T-cell (primary cell): Measurements from ENCODE around the gene DNAJB2. TPM values are rescaled to one million over a fixed set of nuclear protein-coding genes. Genes with fewer than 3 reads are reported as not detected.

Experiments used
- ATAC-seq, 4 experiments: fragments of 200-7000 bp in 3 of 4; fragments of 150-1000 bp in 1 of 4; cut with Tn5 transposase; replicated peaks in 1 of 4; 1 replicate in 3 of 4; 2 replicates in 1 of 4; pipeline ENCODE4 v1.10.0; 2021; ENCODE audit warnings: moderate library complexity in 3 of 4, mild to moderate bottlenecking in 2 of 4, moderate number of reproducible peaks in 1 of 4
- CTCF ChIA-PET, 2 donors: fragments of 300-600 bp; sonication (Branson Sonifier 250); formaldehyde crosslinking; loops; one replicate each; lab custom pipeline; 2022; ENCODE audit warnings: antibody characterized with exemption in 2 of 2; lab: Charles Lee
- POLR2A ChIA-PET, 2 donors: fragments of 300-600 bp; sonication (Branson Sonifier 250); formaldehyde crosslinking; loops; one replicate each; lab custom pipeline; 2022; ENCODE audit warnings: antibody characterized with exemption in 2 of 2; lab: Charles Lee
- DNase-seq, 35 experiments: peaks; one replicate each; pipeline versions ENCODE4 v3.0.0 to v3.0.0-alpha.2; 2013 to 2023
- H3K27ac ChIP-seq: one replicate; pipeline ENCODE4 v1.5.1; 2013; ENCODE audit warnings: low read length
- H3K27me3 ChIP-seq, 2 experiments: replicated peaks in 1 of 2; 1 replicate in 1 of 2; 2 replicates in 1 of 2; pipeline versions ENCODE4 v1.6.1 to v1.7.0; 2013; ENCODE audit warnings: low read length in 1 of 2, mixed read lengths in 1 of 2; ENCODE audit not compliant: control insufficient read depth in 2 of 2, insufficient read depth in 2 of 2; ENCODE audit errors: extremely low read depth in 1 of 2
- H3K36me3 ChIP-seq, 2 donors: 1 replicate in 1 of 2; 2 replicates in 1 of 2; pipeline versions ENCODE4 v1.6.1 to v1.7.0; 2013; ENCODE audit warnings: low read length in 1 of 2; ENCODE audit not compliant: control insufficient read depth in 2 of 2, insufficient read depth in 1 of 2; ENCODE audit errors: extremely low read depth in 1 of 2
- H3K4me1 ChIP-seq, 2 experiments: 1 replicate in 1 of 2; 2 replicates in 1 of 2; pipeline versions ENCODE4 v1.6.1 to v1.7.0; 2013; ENCODE audit warnings: low read length in 2 of 2, mixed read lengths in 1 of 2; ENCODE audit not compliant: insufficient read depth in 2 of 2, control insufficient read depth in 1 of 2; ENCODE audit errors: extremely low read depth in 1 of 2
- H3K4me3 ChIP-seq, 2 donors: 1 replicate in 1 of 2; 2 replicates in 1 of 2; pipeline versions ENCODE4 v1.5.1 to v1.7.0; 2013; ENCODE audit warnings: mild to moderate bottlenecking in 2 of 2, low read length in 1 of 2, moderate library complexity in 1 of 2; ENCODE audit not compliant: control insufficient read depth in 1 of 2; ENCODE audit errors: extremely low read depth in 1 of 2
- H3K9me3 ChIP-seq: 2 replicates; pipeline ENCODE4 v1.7.0; 2013
- H3K27ac Mint-ChIP-seq, 2 donors: one replicate each; pipeline ENCODE4 v1.8.0; 2020 to 2021; ENCODE audit warnings: mild to moderate bottlenecking in 2 of 2, mixed read lengths in 2 of 2
- H3K27me3 Mint-ChIP-seq, 2 donors: one replicate each; pipeline ENCODE4 v1.8.0; 2021 to 2022; ENCODE audit warnings: mixed read lengths in 2 of 2
- H3K36me3 Mint-ChIP-seq: one replicate; pipeline ENCODE4 v1.8.0; 2021; ENCODE audit warnings: mixed read lengths
- H3K4me1 Mint-ChIP-seq, 3 donors: one replicate each; pipeline ENCODE4 v1.8.0; 2020 to 2022; ENCODE audit warnings: mixed read lengths in 3 of 3, mild to moderate bottlenecking in 1 of 3
- H3K4me3 Mint-ChIP-seq, 3 donors: one replicate each; pipeline ENCODE4 v1.8.0; 2020 to 2022; ENCODE audit warnings: mild to moderate bottlenecking in 3 of 3, mixed read lengths in 3 of 3, moderate library complexity in 3 of 3
- H3K9me3 Mint-ChIP-seq, 3 donors: one replicate each; pipeline ENCODE4 v1.8.0; 2020 to 2022; ENCODE audit warnings: mixed read lengths in 3 of 3
- WGBS: methylation state at CpG from one replicate; pipeline ENCODE4 v1.1.5; 2013; ENCODE audit warnings: missing lambda C conversion rate; ENCODE audit not compliant: insufficient coverage; 5-methylcytosine and 5-hydroxymethylcytosine counted together
- total RNA-seq, 35 experiments: library from RNA in 6 of 35; stranded (reverse) in 6 of 35; fragments of 120-200 nt in 1 of 35; gene quantifications; one replicate each; pipeline versions ENCODE4 v1.2.1 to v1.2.4 and lab custom pipeline; 2013 to 2026

Gene DNAJB2
- total RNA-seq, 5 donors from 2014 or later (not counting 1 experiment from before 2014, with no cell fraction given): 83.0 to 150 (median 91.8) TPM

- Mint-ChIP-seq H3K4me1 (no peaks in the 10 kb centered on the region), H3K9me3 (no peaks in the 10 kb centered on the region), H3K4me3 (no peak overlapping the region), H3K27me3 (no peaks in the 10 kb centered on the region), H3K27ac (no peak overlapping the region), H3K36me3 (no peaks in the 10 kb centered on the region)
- ATAC-seq: no peak
- Histone ChIP-seq H3K4me3 (no peak overlapping the region), H3K4me1 (no peaks in the 10 kb centered on the region), H3K36me3 (no peaks in the 10 kb centered on the region), H3K27me3 (peaks cover 0 to 16% of the 10 kb centered on the region in 2 experiments), H3K27ac (no peak overlapping the region), H3K9me3 (no peaks in the 10 kb centered on the region)
- WGBS: 83% methylated on average over 2 of the region's 2 CpGs
- ChIA-PET CTCF (interaction anchor here in 1 of 2 donors (1.6 kb wide), 1 partner anchor 16 kb away, joined by 4 read pairs; no protein-coding TSS in a partner anchor), POLR2A (interaction anchor here in 1 of 2 donors (0.6 kb wide), 1 partner anchor 12 kb away, joined by 7 read pairs; no protein-coding TSS in a partner anchor)
- no peak for DNase-seq
These were observed 8.1 kb upstream of the DNAJB2 start for GRCh38 chr2:219271021-219271420.

GRCh38 chr2:219272356-219272755, 6.8 kb upstream of the DNAJB2 start:
- no peak for DNase-seq
- no peak overlapping the region for H3K4me3 Mint-ChIP-seq
- no peak overlapping the region for H3K27ac ChIP-seq
- H3K9me3 Mint-ChIP-seq: no peaks in the 10 kb centered on the region
- no peak overlapping the region for H3K4me3 ChIP-seq
- no peak for ATAC-seq
- 89% methylated on average over 3 of the region's 4 CpGs for WGBS
- no peaks in the 10 kb centered on the region for H3K36me3 ChIP-seq
- H3K9me3 ChIP-seq: no peaks in the 10 kb centered on the region
- H3K27me3 ChIP-seq: peaks cover 0 to 16% of the 10 kb centered on the region in 2 experiments
- H3K27ac Mint-ChIP-seq: no peak overlapping the region
- ChIA-PET CTCF (no interaction called here), POLR2A (no interaction called here)
- no peaks in the 10 kb centered on the region for H3K27me3 Mint-ChIP-seq
- H3K4me1 Mint-ChIP-seq: peaks cover 1 to 3% (median 3%) of the 10 kb centered on the region in 3 donors
- peaks cover 0 to under 1% of the 10 kb centered on the region in 2 experiments for H3K4me1 ChIP-seq
- H3K36me3 Mint-ChIP-seq: no peaks in the 10 kb centered on the region

GRCh38 chr2:219272995-219273394, 6.2 kb upstream of the DNAJB2 start:
- H3K4me1 Mint-ChIP-seq: peaks cover 8 to 10% (median 10%) of the 10 kb centered on the region in 3 donors
- no peak overlapping the region for H3K4me3 Mint-ChIP-seq
- no peak overlapping the region for H3K27ac Mint-ChIP-seq
- 67% methylated on average over 1 of the region's 2 CpGs for WGBS
- ATAC-seq: no peak
- no peak overlapping the region for H3K27ac ChIP-seq
- CTCF ChIA-PET: interaction anchor here in 1 of 2 donors (1.8 kb wide), 1 partner anchor 22 kb away, joined by 8 read pairs; no protein-coding TSS in a partner anchor
- DNase-seq: no peak
- H3K9me3 ChIP-seq: no peaks in the 10 kb centered on the region
- H3K27me3 ChIP-seq: peaks cover 0 to 16% of the 10 kb centered on the region in 2 experiments
- H3K4me1 ChIP-seq: peaks cover 3 to 7% of the 10 kb centered on the region in 2 experiments
- H3K36me3 Mint-ChIP-seq: no peaks in the 10 kb centered on the region
- POLR2A ChIA-PET: no interaction called here
- H3K4me3 ChIP-seq: no peak overlapping the region
- H3K27me3 Mint-ChIP-seq: no peaks in the 10 kb centered on the region
- no peaks in the 10 kb centered on the region for H3K9me3 Mint-ChIP-seq
- H3K36me3 ChIP-seq: no peaks in the 10 kb centered on the region

GRCh38 chr2:219273937-219274336, 5.2 kb upstream of the DNAJB2 start:
- Mint-ChIP-seq H3K36me3 (no peaks in the 10 kb centered on the region), H3K4me3 (no peak overlapping the region), H3K27me3 (no peaks in the 10 kb centered on the region), H3K4me1 (peaks cover 17 to 19% (median 19%) of the 10 kb centered on the region in 3 donors), H3K9me3 (no peaks in the 10 kb centered on the region), H3K27ac (no peak overlapping the region)
- peaks cover 11 to 16% of the 10 kb centered on the region in 2 experiments for H3K4me1 ChIP-seq
- H3K27me3 ChIP-seq: peaks cover 0 to 16% of the 10 kb centered on the region in 2 experiments
- ChIA-PET CTCF (interaction anchor here in 1 of 2 donors (0.6 to 1.8 kb wide), 2 partner anchors 19 to 21 kb away, joined by 3 to 8 read pairs; no protein-coding TSS in a partner anchor), POLR2A (interaction anchor here in 1 of 2 donors (0.7 kb wide), 1 partner anchor 19 kb away, joined by 4 read pairs; no protein-coding TSS in a partner anchor)
- 75% methylated on average over 2 of the region's 3 CpGs for WGBS
- no peak overlapping the region for H3K4me3 ChIP-seq
- ATAC-seq (no peak), DNase-seq (no peak)
- no peaks in the 10 kb centered on the region for H3K36me3 ChIP-seq
- no peaks in the 10 kb centered on the region for H3K9me3 ChIP-seq
- no peak overlapping the region for H3K27ac ChIP-seq

GRCh38 chr2:219274361-219274921, 4.7 kb upstream of the DNAJB2 start:
- 80% methylated on average over 2 of the region's 6 CpGs for WGBS
- no peaks in the 10 kb centered on the region for H3K36me3 ChIP-seq

More at GRCh38 chr2:219274361-219274921, 4.7 kb upstream of the DNAJB2 start:
- no peak for ATAC-seq
- ChIA-PET CTCF (interaction anchor here in 1 of 2 donors (0.6 to 1.8 kb wide), 2 partner anchors 20 to 21 kb away, joined by 3 to 8 read pairs; no protein-coding TSS in a partner anchor), POLR2A (interaction anchor here in 1 of 2 donors (0.7 kb wide), 1 partner anchor 20 kb away, joined by 4 read pairs; no protein-coding TSS in a partner anchor)
- H3K27me3 ChIP-seq: peaks cover 0 to 16% of the 10 kb centered on the region in 2 experiments
- H3K4me3 Mint-ChIP-seq: no peak overlapping the region
- no peaks in the 10 kb centered on the region for H3K36me3 Mint-ChIP-seq
- no peak for DNase-seq
- no peaks in the 10 kb centered on the region for H3K27me3 Mint-ChIP-seq
- no peak overlapping the region for H3K4me3 ChIP-seq
- H3K9me3 ChIP-seq: no peaks in the 10 kb centered on the region
- peaks cover 18 to 21% (median 20%) of the 10 kb centered on the region in 3 donors for H3K4me1 Mint-ChIP-seq
- H3K9me3 Mint-ChIP-seq: no peaks in the 10 kb centered on the region
- no peak overlapping the region for H3K27ac Mint-ChIP-seq
- peaks cover 11 to 18% of the 10 kb centered on the region in 2 experiments for H3K4me1 ChIP-seq
- H3K27ac ChIP-seq: no peak overlapping the region
